Prostate gland (tissue), 2 donors: ENCODE measurements around the gene CCSER1. TPM values are rescaled to one million over a fixed set of nuclear protein-coding genes. Genes with fewer than 3 reads are reported as not detected.

Experiments
- DNase-seq: peaks from one replicate; pipeline ENCODE4 v3.0.0-alpha.2; 2019; ENCODE audit warnings: low spot score
- H3K27ac ChIP-seq, 2 donors: fragments of 200-600 bp; sonication (generic); 2 replicates each; pipeline ENCODE4 v1.5.1; 2017 to 2019
- H3K27me3 ChIP-seq: fragments of 200-600 bp; sonication (generic); replicated peaks from 2 replicates; pipeline ENCODE4 v1.5.1; 2019; ENCODE audit not compliant: insufficient read depth
- H3K36me3 ChIP-seq, 2 donors: fragments of 200-600 bp; sonication (generic); 1 replicate in 1 of 2; 2 replicates in 1 of 2; pipeline versions ENCODE4 v1.5.1 to v1.8.1; 2017 to 2019
- H3K4me1 ChIP-seq: fragments of 200-600 bp; sonication (generic); replicated peaks from 2 replicates; pipeline ENCODE4 v1.5.1; 2019
- H3K4me3 ChIP-seq, 2 donors: fragments of 200-600 bp; sonication (generic); 2 replicates each; pipeline ENCODE4 v1.5.1; 2017 to 2019
- H3K9me3 ChIP-seq: fragments of 200-600 bp; sonication (generic); 2 replicates; pipeline ENCODE4 v1.5.1; 2017
- POLR2A ChIP-seq: fragments of 450-650 bp; IDR thresholded peaks from one replicate; pipeline ENCODE4 v1.6.1; 2016; ENCODE audit warnings: antibody characterized with exemption, mild to moderate bottlenecking
- POLR2AphosphoS5 ChIP-seq: sonication (generic); formaldehyde crosslinking; IDR thresholded peaks from one replicate; pipeline ENCODE4 v1.6.1; 2017; ENCODE audit warnings: antibody characterized with exemption
- WGBS: methylation state at CpG from one replicate; pipeline ENCODE4 v1.1.5; 2018; 5-methylcytosine and 5-hydroxymethylcytosine counted together
- intact Hi-C: fragments of 100-400 bp; cut with DNase I; formaldehyde crosslinking; loops from one replicate; pipeline ENCODE4 v1.14.2; 2022
- total RNA-seq, 2 donors: library from RNA; depleted of rRNA; stranded (reverse); fragments of >200 nt; gene quantifications; one replicate each; pipeline ENCODE4 v1.1.0, GENCODE V29; 2016
- TF ChIP-seq, protein P1 (sequence below), 4 experiments: fragments of 200-600 bp in 2 of 4; fragments of 450-650 bp in 2 of 4; sonication (generic) in 2 of 4; IDR thresholded peaks; 1 replicate in 3 of 4; 2 replicates in 1 of 4; pipeline ENCODE4 v1.5.1; 2016 to 2019; ENCODE audit warnings: antibody characterized with exemption in 4 of 4, mild to moderate bottlenecking in 2 of 4, moderate library complexity in 2 of 4

CCSER1 gene
- total RNA-seq, 2 donors from 2014 or later, result 11.9 to 32.2 TPM

DNA sequence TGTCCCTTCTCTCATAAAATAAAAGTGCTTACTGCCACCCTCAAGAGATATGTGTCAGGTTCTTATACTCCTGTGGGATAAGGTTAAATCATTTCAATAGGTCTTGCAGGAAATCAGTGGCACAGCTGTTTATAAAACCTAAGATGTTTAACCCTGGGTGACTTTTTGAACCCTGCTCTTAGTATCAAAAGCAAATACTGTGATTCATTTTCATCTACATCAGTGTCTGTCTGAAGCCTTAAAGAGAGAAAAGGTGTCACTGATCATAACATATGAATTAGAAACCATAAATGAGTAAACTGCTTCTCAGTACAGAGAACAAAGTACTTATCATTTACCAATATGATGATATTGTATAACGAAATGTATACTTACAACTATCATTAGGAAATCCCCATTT lies 59.0 kb downstream of the CCSER1 start:
- no peak for DNase-seq
- intact Hi-C loops, result no loop called here
- 98% methylated on average over 1 of the region's 1 CpG for WGBS
- no peaks in the 10 kb centered on the region for H3K27me3 ChIP-seq
- no peaks in the 10 kb centered on the region for H3K9me3 ChIP-seq
- no peaks in the 10 kb centered on the region for H3K36me3 ChIP-seq
- H3K4me3 ChIP-seq, result no peak overlapping the region
- H3K4me1 ChIP-seq, result no peaks in the 10 kb centered on the region
- no peak overlapping the region for H3K27ac ChIP-seq
- TF ChIP-seq POLR2A, result no peak
- TF ChIP-seq POLR2AphosphoS5, result no peak
- TF ChIP-seq, protein P1, sequence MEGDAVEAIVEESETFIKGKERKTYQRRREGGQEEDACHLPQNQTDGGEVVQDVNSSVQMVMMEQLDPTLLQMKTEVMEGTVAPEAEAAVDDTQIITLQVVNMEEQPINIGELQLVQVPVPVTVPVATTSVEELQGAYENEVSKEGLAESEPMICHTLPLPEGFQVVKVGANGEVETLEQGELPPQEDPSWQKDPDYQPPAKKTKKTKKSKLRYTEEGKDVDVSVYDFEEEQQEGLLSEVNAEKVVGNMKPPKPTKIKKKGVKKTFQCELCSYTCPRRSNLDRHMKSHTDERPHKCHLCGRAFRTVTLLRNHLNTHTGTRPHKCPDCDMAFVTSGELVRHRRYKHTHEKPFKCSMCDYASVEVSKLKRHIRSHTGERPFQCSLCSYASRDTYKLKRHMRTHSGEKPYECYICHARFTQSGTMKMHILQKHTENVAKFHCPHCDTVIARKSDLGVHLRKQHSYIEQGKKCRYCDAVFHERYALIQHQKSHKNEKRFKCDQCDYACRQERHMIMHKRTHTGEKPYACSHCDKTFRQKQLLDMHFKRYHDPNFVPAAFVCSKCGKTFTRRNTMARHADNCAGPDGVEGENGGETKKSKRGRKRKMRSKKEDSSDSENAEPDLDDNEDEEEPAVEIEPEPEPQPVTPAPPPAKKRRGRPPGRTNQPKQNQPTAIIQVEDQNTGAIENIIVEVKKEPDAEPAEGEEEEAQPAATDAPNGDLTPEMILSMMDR (IDR thresholded peaks at IDR 0.05), result no peak

- H3K9me3 ChIP-seq, result no peaks in the 10 kb centered on the region
- DNase-seq, result no peak
- no peaks in the 10 kb centered on the region for H3K27me3 ChIP-seq
- intact Hi-C loops, result no loop called here
- H3K27ac ChIP-seq, result no peak overlapping the region
- TF ChIP-seq POLR2A (no peak), POLR2AphosphoS5 (no peak)
- TF ChIP-seq, protein P1 (IDR thresholded peaks at IDR 0.05), result no peak
- WGBS, result 68% methylated on average over 5 of the region's 5 CpGs
- no peaks in the 10 kb centered on the region for H3K4me1 ChIP-seq
- H3K4me3 ChIP-seq, result no peak overlapping the region
- H3K36me3 ChIP-seq, result no peaks in the 10 kb centered on the region
These were observed 60.1 kb downstream of the CCSER1 start for GRCh38 chr4:90187148-90187884.

DNA sequence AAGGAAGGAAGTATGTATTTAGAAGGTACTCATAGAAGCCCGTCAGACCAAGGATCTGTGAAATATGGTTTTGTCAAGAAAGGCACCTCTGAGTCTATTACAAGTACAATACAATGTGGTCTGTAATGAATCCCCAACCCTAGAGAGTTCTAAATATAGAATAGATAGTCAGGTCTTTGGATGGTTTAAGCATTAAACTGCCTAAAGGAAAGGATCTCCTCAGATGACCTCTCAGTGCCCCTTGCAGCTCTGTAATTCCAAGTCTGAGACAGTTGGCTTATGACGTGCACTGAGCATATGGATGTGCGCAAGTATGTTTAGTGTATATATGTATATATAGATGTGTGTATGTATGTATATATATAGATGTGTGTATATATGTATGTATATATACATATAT lies 62.0 kb downstream of the CCSER1 start:
- DNase-seq, result no peak
- Histone ChIP-seq H3K27me3 (no peaks in the 10 kb centered on the region), H3K9me3 (no peaks in the 10 kb centered on the region), H3K4me3 (no peak overlapping the region), H3K36me3 (no peaks in the 10 kb centered on the region), H3K27ac (no peak overlapping the region), H3K4me1 (no peaks in the 10 kb centered on the region)
- no peak for TF ChIP-seq POLR2A
- TF ChIP-seq, protein P1 (IDR thresholded peaks at IDR 0.05), result no peak
- no peak for TF ChIP-seq POLR2AphosphoS5
- intact Hi-C loops, result no loop called here
- 92% methylated on average over 3 of the region's 3 CpGs for WGBS

- no peak overlapping the region for H3K27ac ChIP-seq
- H3K27me3 ChIP-seq, result no peaks in the 10 kb centered on the region
- H3K9me3 ChIP-seq, result no peaks in the 10 kb centered on the region
- intact Hi-C loops, result no loop called here
- H3K4me1 ChIP-seq, result no peaks in the 10 kb centered on the region
- WGBS, result 83% methylated on average over 4 of the region's 4 CpGs
- no peak overlapping the region for H3K4me3 ChIP-seq
- no peaks in the 10 kb centered on the region for H3K36me3 ChIP-seq
- no peak for TF ChIP-seq POLR2AphosphoS5
- TF ChIP-seq, protein P1 (IDR thresholded peaks at IDR 0.05), result no peak
- TF ChIP-seq POLR2A, result no peak
- no peak for DNase-seq
These were observed 62.8 kb downstream of the CCSER1 start for GRCh38 chr4:90189946-90190345.

- Histone ChIP-seq H3K4me3 (no peak overlapping the region), H3K27me3 (no peaks in the 10 kb centered on the region), H3K9me3 (no peaks in the 10 kb centered on the region), H3K27ac (no peak overlapping the region), H3K36me3 (no peaks in the 10 kb centered on the region), H3K4me1 (no peaks in the 10 kb centered on the region)
- 42% methylated on average over 1 of the region's 1 CpG for WGBS
- no peak for DNase-seq
- TF ChIP-seq, protein P1 (IDR thresholded peaks at IDR 0.05), result no peak
- no peak for TF ChIP-seq POLR2AphosphoS5
- TF ChIP-seq POLR2A, result no peak
- intact Hi-C loops, result no loop called here
These were observed 63.3 kb downstream of the CCSER1 start for GRCh38 chr4:90190525-90190924.
